Karpas-422 (cell line): ENCODE data around the gene TRNAU1AP. TPM values are rescaled to one million over a fixed set of nuclear protein-coding genes. Genes with fewer than 3 reads are reported as not detected.
"Not testable (repeated sequence)": the region's sequence is repeated elsewhere in the genome, so short reads cannot be mapped to it uniquely, and the experiment has no call there.

Experiments used
- DNase-seq: peaks from one replicate; pipeline ENCODE4 v3.0.0-alpha.2; 2015
- H2AFZ ChIP-seq: fragments of 200-600 bp; sonication (generic); 2 replicates; pipeline ENCODE4 v1.6.1; 2014; ENCODE audit warnings: antibody characterized with exemption, low read length, mixed read lengths
- H3K27ac ChIP-seq: fragments of 200-600 bp; sonication (generic); 2 replicates; pipeline ENCODE4 v1.5.1; 2014; ENCODE audit warnings: mild to moderate bottlenecking, low read length, moderate library complexity
- H3K27me3 ChIP-seq: fragments of 200-600 bp; sonication (generic); 2 replicates; pipeline ENCODE4 v1.6.1; 2014; ENCODE audit warnings: low read length, mixed read lengths
- H3K36me3 ChIP-seq: fragments of 200-600 bp; sonication (generic); 2 replicates; pipeline ENCODE4 v1.6.1; 2014; ENCODE audit warnings: low read length, mixed read lengths; ENCODE audit not compliant: insufficient read depth
- H3K4me1 ChIP-seq: fragments of 200-600 bp; sonication (generic); 2 replicates; pipeline ENCODE4 v1.6.1; 2014; ENCODE audit warnings: mild to moderate bottlenecking, low read length, mixed read lengths
- H3K4me2 ChIP-seq: fragments of 200-600 bp; sonication (generic); 2 replicates; pipeline ENCODE4 v1.6.1; 2014; ENCODE audit warnings: low read length, low read depth, mild to moderate bottlenecking; ENCODE audit not compliant: poor library complexity, severe bottlenecking
- H3K4me3 ChIP-seq: fragments of 200-600 bp; sonication (generic); 2 replicates; pipeline ENCODE4 v1.5.1; 2014; ENCODE audit warnings: mild to moderate bottlenecking, antibody characterized with exemption, low read length, mixed read lengths
- H3K79me2 ChIP-seq: fragments of 200-600 bp; sonication (generic); 2 replicates; pipeline ENCODE4 v1.6.1; 2014; ENCODE audit warnings: mild to moderate bottlenecking, low read length, mixed read lengths
- H3K9ac ChIP-seq: fragments of 200-600 bp; sonication (generic); 2 replicates; pipeline ENCODE4 v1.6.0; 2014; ENCODE audit warnings: low read length
- H3K9me2 ChIP-seq: fragments of 200-600 bp; sonication (generic), shearing (Covaris generic); replicated peaks from 2 replicates; pipeline ENCODE4 v1.6.0; 2014; ENCODE audit warnings: mild to moderate bottlenecking, low read length, moderate library complexity; ENCODE audit not compliant: insufficient read depth
- H3K9me3 ChIP-seq: fragments of 300-700, 200-600 bp; sonication (generic); 2 replicates; pipeline ENCODE4 v1.6.1; 2014; ENCODE audit warnings: low read length, mixed read lengths
- H4K20me1 ChIP-seq: fragments of 200-600 bp; sonication (generic); 2 replicates; pipeline ENCODE4 v1.6.1; 2014; ENCODE audit warnings: mild to moderate bottlenecking, antibody characterized with exemption, low read length, low read depth; ENCODE audit not compliant: insufficient read depth
- total RNA-seq: library from RNA; depleted of rRNA; stranded (reverse); fragments of >200 nt; shearing (Covaris generic); gene quantifications from 2 replicates; pipeline ENCODE4 v1.2.3, GENCODE V29; 2014; ENCODE audit warnings: low replicate concordance

Gene TRNAU1AP
- total RNA-seq, 1 experiment from 2014 or later: 28.6 TPM

- Histone ChIP-seq H3K4me2 (peak overlapping the region; percentile 74), H3K9me2 (no peaks in the 10 kb centered on the region), H3K4me1 (peaks cover 42% of the 10 kb centered on the region), H3K4me3 (peak overlapping the region; percentile 24; the same call in 1 of the 2 replicates), H4K20me1 (peaks cover 32% of the 10 kb centered on the region), H3K79me2 (peaks cover 30% of the 10 kb centered on the region), H3K9ac (peak overlapping the region; percentile 84; the same call in 1 of the 2 replicates), H2AFZ (no peak overlapping the region), H3K9me3 (no peaks in the 10 kb centered on the region), H3K27me3 (no peaks in the 10 kb centered on the region), H3K27ac (peak overlapping the region; percentile 95), H3K36me3 (peaks cover 58% of the 10 kb centered on the region)
- peak; percentile 83 for DNase-seq
Measured at GRCh38 chr1:28509705-28510272, 43.1 kb upstream of the TRNAU1AP start.

DNA sequence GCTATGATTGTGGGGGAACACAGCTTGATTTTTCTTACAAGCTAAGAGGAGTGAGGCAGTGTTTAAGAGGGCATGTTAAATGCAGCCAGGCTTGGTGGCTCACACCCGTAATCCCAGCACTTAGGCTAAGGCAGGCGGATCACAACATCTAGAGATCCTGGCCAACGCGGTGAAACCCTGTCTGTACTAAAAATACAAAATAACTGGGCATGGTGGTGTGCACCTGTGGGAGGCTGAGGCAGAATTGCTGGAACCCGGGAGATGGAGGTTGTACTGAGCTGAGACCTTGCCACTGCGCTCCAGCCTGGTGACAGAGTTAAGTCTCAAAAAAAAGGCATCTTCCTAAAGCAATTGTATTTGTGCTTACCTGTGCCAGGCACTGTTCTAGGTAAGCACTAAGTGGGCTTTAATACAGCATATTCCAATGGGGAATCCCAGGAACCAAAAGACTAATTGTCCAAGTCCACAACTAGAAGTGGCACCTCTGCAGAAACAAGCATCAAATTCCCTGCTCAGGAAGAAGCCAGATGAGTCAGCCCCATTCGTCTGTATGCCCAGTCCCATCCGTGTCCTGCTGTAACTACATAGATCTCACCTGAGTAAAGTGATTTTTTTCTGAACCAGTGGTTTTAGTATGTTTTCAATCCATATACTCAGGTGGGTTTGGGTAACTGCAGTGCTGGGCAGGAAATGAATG lies 42.5 kb upstream of the TRNAU1AP start:
- H3K27ac ChIP-seq: peak overlapping the region; percentile 95
- H3K79me2 ChIP-seq: peaks cover 27% of the 10 kb centered on the region
- H4K20me1 ChIP-seq: peaks cover 32% of the 10 kb centered on the region
- H3K36me3 ChIP-seq: peaks cover 58% of the 10 kb centered on the region
- peak overlapping the region; percentile 84; the same call in 1 of the 2 replicates for H3K9ac ChIP-seq
- H3K4me1 ChIP-seq: peaks cover 39% of the 10 kb centered on the region
- no peak overlapping the region for H2AFZ ChIP-seq
- peak overlapping the region; percentile 74 for H3K4me2 ChIP-seq
- peak overlapping the region; percentile 24; the same call in 1 of the 2 replicates for H3K4me3 ChIP-seq
- H3K27me3 ChIP-seq: no peaks in the 10 kb centered on the region
- DNase-seq: peak; percentile 87
- H3K9me3 ChIP-seq: no peaks in the 10 kb centered on the region
- no peaks in the 10 kb centered on the region for H3K9me2 ChIP-seq

- peak; percentile 86 for DNase-seq
- Histone ChIP-seq H3K9me3 (no peaks in the 10 kb centered on the region), H3K79me2 (peaks cover 25% of the 10 kb centered on the region), H3K4me2 (no peak overlapping the region), H3K27me3 (no peaks in the 10 kb centered on the region), H3K4me1 (peaks cover 39% of the 10 kb centered on the region), H3K9ac (no peak overlapping the region), H2AFZ (no peak overlapping the region), H4K20me1 (peaks cover 32% of the 10 kb centered on the region), H3K36me3 (peaks cover 58% of the 10 kb centered on the region), H3K9me2 (no peaks in the 10 kb centered on the region), H3K4me3 (no peak overlapping the region), H3K27ac (peak overlapping the region; percentile 95)
Measured at GRCh38 chr1:28510970-28511440, 41.9 kb upstream of the TRNAU1AP start.

DNA sequence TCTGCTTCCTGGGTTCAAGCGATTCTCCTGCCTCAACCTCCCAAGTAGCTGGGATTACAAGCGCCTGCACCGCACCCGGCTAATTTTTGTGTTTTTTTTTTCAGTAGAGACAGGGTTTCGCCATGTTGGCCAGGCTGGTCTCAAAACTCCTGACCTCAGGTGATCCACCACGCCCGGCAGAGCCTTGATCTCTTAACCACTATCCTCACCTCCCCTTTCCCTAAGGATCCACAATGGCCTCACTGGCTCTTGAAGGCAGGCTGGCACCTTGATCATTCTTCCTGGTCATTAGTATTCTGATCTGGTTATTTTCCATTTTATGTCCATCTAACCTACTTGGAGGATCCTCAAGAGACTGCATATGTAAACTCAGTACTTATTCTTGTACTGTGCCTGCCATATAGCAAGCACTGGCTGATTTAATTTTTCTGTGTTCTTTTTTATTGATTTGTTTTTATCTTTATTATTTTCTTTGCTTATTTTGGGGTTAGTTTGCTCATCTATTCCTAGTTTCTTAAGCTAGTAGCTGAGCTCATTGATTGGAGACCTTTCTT lies 40.8 kb upstream of the TRNAU1AP start:
- DNase-seq: peak; percentile 78
- peak overlapping the region; percentile 51; the same call in 1 of the 2 replicates for H3K27ac ChIP-seq
- peaks cover 14% of the 10 kb centered on the region for H3K79me2 ChIP-seq
- H3K4me2 ChIP-seq: no peak overlapping the region
- peaks cover 47% of the 10 kb centered on the region for H3K36me3 ChIP-seq
- H4K20me1 ChIP-seq: peaks cover 23% of the 10 kb centered on the region
- no peak overlapping the region for H3K4me3 ChIP-seq
- H3K9me3 ChIP-seq: no peaks in the 10 kb centered on the region
- no peaks in the 10 kb centered on the region for H3K9me2 ChIP-seq
- H3K4me1 ChIP-seq: peaks cover 45% of the 10 kb centered on the region
- H3K9ac ChIP-seq: no peak overlapping the region
- no peaks in the 10 kb centered on the region for H3K27me3 ChIP-seq
- H2AFZ ChIP-seq: no peak overlapping the region

GRCh38 chr1:28514445-28514933 lies 38.4 kb upstream of the TRNAU1AP start:
- not testable (repeated sequence) for H3K4me2 ChIP-seq, H3K4me3 ChIP-seq, H3K27me3 ChIP-seq, H3K9ac ChIP-seq, H3K9me3 ChIP-seq, H3K27ac ChIP-seq, H4K20me1 ChIP-seq, H3K9me2 ChIP-seq, H2AFZ ChIP-seq
- peaks cover 13% of the 10 kb centered on the region for H3K79me2 ChIP-seq
- H3K4me1 ChIP-seq: peaks cover 37% of the 10 kb centered on the region
- H3K36me3 ChIP-seq: peaks cover 24% of the 10 kb centered on the region
- peak; percentile 74 for DNase-seq

- peaks cover 41% of the 10 kb centered on the region for H3K4me1 ChIP-seq
- peak overlapping the region; percentile 87 for H3K4me2 ChIP-seq
- peak; percentile 70 for DNase-seq
- H3K9me2 ChIP-seq: no peaks in the 10 kb centered on the region
- peaks cover 33% of the 10 kb centered on the region for H3K79me2 ChIP-seq
- 0 out of 2 replicates have a peak overlapping the region, but pooled peaks have one; percentile 11 for H3K9ac ChIP-seq
- no peaks in the 10 kb centered on the region for H3K27me3 ChIP-seq
- H3K4me3 ChIP-seq: no peak overlapping the region
- H3K36me3 ChIP-seq: peaks cover 8% of the 10 kb centered on the region; the same call in 1 of the 2 replicates
- H2AFZ ChIP-seq: no peak overlapping the region
- peak overlapping the region; percentile 41 for H3K27ac ChIP-seq
- H4K20me1 ChIP-seq: peaks cover 1% of the 10 kb centered on the region; the same call in 1 of the 2 replicates
- H3K9me3 ChIP-seq: no peaks in the 10 kb centered on the region
Measured at GRCh38 chr1:28516518-28516956, 36.3 kb upstream of the TRNAU1AP start.

DNA sequence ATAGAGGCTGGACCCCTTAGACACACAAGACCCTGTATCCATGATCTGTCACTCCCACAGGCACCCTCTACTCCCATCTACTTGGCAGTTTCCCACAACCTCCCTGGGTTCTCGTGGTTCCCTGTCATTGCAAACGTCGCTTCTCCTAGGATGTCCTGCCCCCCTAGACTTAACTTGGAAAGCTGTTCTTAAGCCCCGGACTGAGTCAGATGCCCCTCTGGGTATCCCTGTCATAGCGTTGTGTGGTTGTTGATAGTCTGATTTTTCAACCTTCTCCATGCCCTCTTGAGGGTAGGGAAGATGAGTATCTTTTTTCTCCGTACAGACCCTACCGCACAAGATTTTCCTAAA lies 35.3 kb upstream of the TRNAU1AP start:
- Histone ChIP-seq H3K9me3 (no peaks in the 10 kb centered on the region), H3K9ac (peak overlapping the region; percentile 88), H3K79me2 (peaks cover 44% of the 10 kb centered on the region), H3K36me3 (peaks cover 8% of the 10 kb centered on the region; the same call in 1 of the 2 replicates), H3K27me3 (no peaks in the 10 kb centered on the region), H3K4me2 (peak overlapping the region; percentile 87), H3K27ac (no peak overlapping the region; the same call in 1 of the 2 replicates), H3K9me2 (no peaks in the 10 kb centered on the region), H3K4me1 (peaks cover 48% of the 10 kb centered on the region), H3K4me3 (peak overlapping the region; percentile 78), H4K20me1 (peaks cover 8% of the 10 kb centered on the region; the same call in 1 of the 2 replicates), H2AFZ (no peak overlapping the region)
- no peak for DNase-seq
